HCT116 (cell line): Measurements from ENCODE around the gene EIF4G3. TPM values are rescaled to one million over a fixed set of nuclear protein-coding genes. Genes with fewer than 3 reads are reported as not detected.

ENCODE experiments used
- ATAC-seq: fragments of 200-7000 bp; cut with Tn5 transposase; 2 replicates; pipeline ENCODE4 v1.9.1; 2020; ENCODE audit warnings: mild to moderate bottlenecking, moderate library complexity
- BruUV-seq: library from RNA; stranded (reverse); fragments of 400-500 nt; replicated peaks from 2 replicates; lab custom pipeline; 2021; lab: Mats Ljungman, UMichigan
- CTCF ChIA-PET: fragments of 300-600 bp; sonication (Branson Sonifier 250); formaldehyde crosslinking; loops from one replicate; lab custom pipeline; 2021; ENCODE audit warnings: antibody characterized with exemption; lab: Charles Lee
- POLR2A ChIA-PET: fragments of 300-600, 350-600 bp; sonication (Branson Sonifier 250); formaldehyde crosslinking; loops from one replicate; lab custom pipeline; 2021; ENCODE audit warnings: antibody characterized with exemption; lab: Charles Lee
- RAD21 ChIA-PET, 2 experiments: fragments of 300-600 bp; sonication (Branson Sonifier 250); formaldehyde crosslinking; loops; one replicate each; lab custom pipeline; 2023; ENCODE audit warnings: low total read pairs in 2 of 2; ENCODE audit not compliant: uncharacterized antibody in 2 of 2, unreplicated experiment in 2 of 2, low non-redundant PET in 1 of 2; lab: Charles Lee
- DNase-seq: peaks from one replicate; pipeline ENCODE4 v3.0.0-alpha.2; 2010; ENCODE audit warnings: low read depth, low spot score
- H2AFZ ChIP-seq: fragments of 200-600 bp; shearing (Covaris generic), sonication (generic); 2 replicates; pipeline ENCODE4 v1.6.1; 2017; ENCODE audit warnings: low read depth, mixed run types, mixed read lengths, antibody characterized with exemption, low read length; ENCODE audit not compliant: poor library complexity, severe bottlenecking
- H3K27ac ChIP-seq: 2 replicates; pipeline ENCODE4 v1.5.1; 2012; ENCODE audit warnings: low read depth, low read length
- H3K27me3 ChIP-seq: fragments of 200-600 bp; sonication (generic); 2 replicates; pipeline ENCODE4 v1.6.1; 2016; ENCODE audit warnings: mixed run types, low read length, mixed read lengths; ENCODE audit not compliant: insufficient read depth
- H3K36me3 ChIP-seq, 2 experiments: fragments of 200-500 bp in 1 of 2; fragments of 200-600 bp in 1 of 2; sonication (Bioruptor generic) in 1 of 2; sonication (generic) in 1 of 2; 2 replicates each; pipeline versions ENCODE4 v1.5.1 to v1.6.1; 2014 to 2016; ENCODE audit warnings: low read length in 2 of 2, inconsistent platforms in 1 of 2, mixed read lengths in 1 of 2, mixed run types in 1 of 2; ENCODE audit not compliant: insufficient read depth in 2 of 2, control insufficient read depth in 1 of 2
- H3K4me1 ChIP-seq, 2 experiments: fragments of 200-600 bp in 1 of 2; sonication (generic) in 1 of 2; 2 replicates each; pipeline versions ENCODE4 v1.5.1 to v1.6.1; 2012 to 2017; ENCODE audit warnings: low read length in 2 of 2, inconsistent platforms in 1 of 2, mild to moderate bottlenecking in 1 of 2, mixed read lengths in 1 of 2, mixed run types in 1 of 2, moderate library complexity in 1 of 2; ENCODE audit not compliant: insufficient read depth in 2 of 2, control insufficient read depth in 1 of 2
- H3K4me2 ChIP-seq: fragments of 200-600 bp; sonication (generic); 2 replicates; pipeline ENCODE4 v1.6.1; 2017; ENCODE audit warnings: mixed run types, low read length, mixed read lengths
- H3K4me3 ChIP-seq, 2 experiments: fragments of 200-600 bp in 1 of 2; sonication (generic) in 1 of 2; replicated peaks in 1 of 2; 2 replicates each; pipeline ENCODE4 v1.5.1; 2011 to 2016; ENCODE audit warnings: low read length in 2 of 2, control low read depth in 1 of 2, low read depth in 1 of 2, mild to moderate bottlenecking in 1 of 2, mixed read lengths in 1 of 2, mixed run types in 1 of 2
- H3K79me2 ChIP-seq: fragments of 200-600 bp; sonication (generic); 2 replicates; pipeline ENCODE4 v1.6.1; 2017; ENCODE audit warnings: mild to moderate bottlenecking, mixed run types, low read length, moderate library complexity, mixed read lengths; ENCODE audit not compliant: insufficient read depth
- H3K9ac ChIP-seq: fragments of 200-600 bp; sonication (generic); 2 replicates; pipeline ENCODE4 v1.6.1; 2016; ENCODE audit warnings: low read length, mixed read lengths
- H3K9me2 ChIP-seq: fragments of 200-600 bp; sonication (generic), shearing (Covaris generic); 2 replicates; pipeline ENCODE4 v1.6.1; 2017; ENCODE audit warnings: mixed run types, mild to moderate bottlenecking, moderate library complexity; ENCODE audit not compliant: insufficient read depth
- H3K9me3 ChIP-seq, 2 experiments: fragments of 200-500 bp in 1 of 2; fragments of 200-600 bp in 1 of 2; sonication (Bioruptor generic) in 1 of 2; sonication (generic) in 1 of 2; 2 replicates each; pipeline ENCODE4 v1.6.1; 2014 to 2017; ENCODE audit warnings: low read length in 2 of 2, mixed read lengths in 2 of 2, inconsistent platforms in 1 of 2, low read depth in 1 of 2, mild to moderate bottlenecking in 1 of 2, mixed run types in 1 of 2, moderate library complexity in 1 of 2; ENCODE audit not compliant: control insufficient read depth in 1 of 2, insufficient read depth in 1 of 2
- H4K20me1 ChIP-seq: fragments of 200-600 bp; sonication (generic), shearing (Covaris generic); 2 replicates; pipeline ENCODE4 v1.6.1; 2017; ENCODE audit warnings: mixed run types, mild to moderate bottlenecking, moderate library complexity; ENCODE audit not compliant: insufficient read depth
- CBX3 ChIP-seq: IDR thresholded peaks from 2 replicates; pipeline ENCODE4 v1.6.1; 2012; ENCODE audit warnings: low read depth
- CEBPB ChIP-seq: IDR thresholded peaks from 2 replicates; pipeline ENCODE4 v1.6.1; 2012; ENCODE audit warnings: low read depth
- CTCF ChIP-seq, 3 experiments: fragments of 200-600 bp in 1 of 3; sonication (generic) in 1 of 3; IDR thresholded peaks in 2 of 3; conservative IDR thresholded peaks in 1 of 3; 2 replicates each; pipeline ENCODE4 v1.5.1; 2012 to 2017; ENCODE audit warnings: low read depth in 2 of 3, low read length in 2 of 3, antibody characterized with exemption in 1 of 3, borderline replicate concordance in 1 of 3, control low read depth in 1 of 3, mild to moderate bottlenecking in 1 of 3, mixed read lengths in 1 of 3, mixed run types in 1 of 3, moderate library complexity in 1 of 3; ENCODE audit not compliant: insufficient read depth in 1 of 3
- EGR1 ChIP-seq: IDR thresholded peaks from 2 replicates; pipeline ENCODE4 v1.6.1; 2012; ENCODE audit warnings: low read depth
- ELF1 ChIP-seq: IDR thresholded peaks from 2 replicates; pipeline ENCODE4 v1.6.1; 2012; ENCODE audit warnings: low read depth, borderline replicate concordance
- EZH2phosphoT487 ChIP-seq: fragments of 200-600 bp; IDR thresholded peaks from 2 replicates; pipeline ENCODE4 v1.6.1; 2018; ENCODE audit warnings: antibody characterized with exemption, borderline replicate concordance
- FOSL1 ChIP-seq: IDR thresholded peaks from 2 replicates; pipeline ENCODE4 v1.6.1; 2012; ENCODE audit warnings: low read depth
- JUND ChIP-seq: IDR thresholded peaks from 2 replicates; pipeline ENCODE4 v1.6.1; 2012
- POLR2A ChIP-seq: IDR thresholded peaks from 2 replicates; pipeline ENCODE4 v1.7.0; 2011; ENCODE audit warnings: borderline replicate concordance; ENCODE audit not compliant: insufficient read depth, insufficient read length; ENCODE audit errors: extremely low read depth
- RAD21 ChIP-seq: IDR thresholded peaks from 2 replicates; pipeline ENCODE4 v1.6.1; 2012; ENCODE audit warnings: low read depth, mild to moderate bottlenecking
- SIN3A ChIP-seq: IDR thresholded peaks from 2 replicates; pipeline ENCODE4 v1.6.1; 2012; ENCODE audit warnings: low read depth
- SRF ChIP-seq: IDR thresholded peaks from 2 replicates; pipeline ENCODE4 v1.6.1; 2012; ENCODE audit warnings: low read depth
- YY1 ChIP-seq: IDR thresholded peaks from 2 replicates; pipeline ENCODE4 v1.6.1; 2011; ENCODE audit warnings: low read length, low read depth, moderate library complexity, mild to moderate bottlenecking; ENCODE audit not compliant: insufficient replicate concordance; ENCODE audit errors: extremely low read depth
- intact Hi-C: fragments of 100-400 bp; cut with micrococcal nuclease; formaldehyde crosslinking; loops from 2 replicates; pipeline ENCODE4 v1.10.0; 2022
- total RNA-seq: library from RNA; stranded (reverse); gene quantifications from one replicate; pipeline ENCODE4 v1.2.1, GENCODE V29; 2021; ENCODE audit not compliant: unreplicated experiment

The EIF4G3 gene
- total RNA-seq, 1 experiment from 2014 or later: 40.1 TPM

GRCh38 chr1:21175670-21176581 lies 771 bp downstream of the EIF4G3 start:
- no peaks in the 10 kb centered on the region for H3K36me3 ChIP-seq
- peak overlapping the region; percentile 92 for H3K9ac ChIP-seq
- TF ChIP-seq JUND (no peak), RAD21 (no peak), CEBPB (no peak), YY1 (no peak), POLR2A (no peak), EGR1 (no peak), FOSL1 (no peak), CBX3 (no peak), EZH2phosphoT487 (no peak), SRF (no peak), ELF1 (no peak), CTCF (IDR thresholded peaks at IDR 0.05 in 2 of 3, conservative IDR thresholded peaks at IDR 0.05 in 1 of 3; ENCODE audit: borderline replicate concordance in 1 of 3, insufficient read depth in 1 of 3, low read depth in 2 of 3, low read length in 2 of 3) (no peak), SIN3A (no peak)
- ChIA-PET RAD21 (no interaction called here), CTCF (no interaction called here), POLR2A (no interaction called here)
- H3K79me2 ChIP-seq: peaks cover 38% of the 10 kb centered on the region
- DNase-seq: no peak
- intact Hi-C loops: loop anchor here (5.0 kb wide), 1 partner anchor 154 kb away; no protein-coding TSS in a partner anchor
- H3K27me3 ChIP-seq: no peaks in the 10 kb centered on the region
- peak overlapping the region; percentile 51 for H2AFZ ChIP-seq
- H4K20me1 ChIP-seq: no peaks in the 10 kb centered on the region
- peak overlapping the region; percentile 89 to 94 for H3K4me3 ChIP-seq
- no peaks in the 10 kb centered on the region for H3K9me3 ChIP-seq
- peaks cover 8 to 22% of the 10 kb centered on the region in 2 experiments; a peak in 3 of 4 replicates for H3K4me1 ChIP-seq
- H3K4me2 ChIP-seq: peak overlapping the region; percentile 98
- no TSS peak for BruUV-seq
- ATAC-seq: peak; percentile 27
- H3K27ac ChIP-seq: peak overlapping the region; percentile 78
- no peaks in the 10 kb centered on the region for H3K9me2 ChIP-seq
